T-helper 17 cell (primary cell): ENCODE results near the gene XRCC5. TPM values are rescaled to one million over a fixed set of nuclear protein-coding genes. Genes with fewer than 3 reads are reported as not detected.
"Not testable (repeated sequence)": the region's sequence is repeated elsewhere in the genome, so short reads cannot be mapped to it uniquely, and the experiment has no call there.

ENCODE experiments used
- ATAC-seq: fragments of 150-1000 bp; cut with Tn5 transposase; 2 replicates; pipeline ENCODE4 v1.10.0; 2021; ENCODE audit warnings: mild to moderate bottlenecking, moderate library complexity
- DNase-seq, 3 donors: peaks; one replicate each; pipeline versions ENCODE4 v3.0.0 to v3.0.0-alpha.2; 2020 to 2021
- H3K9me3 ChIP-seq: one replicate; pipeline ENCODE4 v1.7.0; 2013; ENCODE audit warnings: low read length, mild to moderate bottlenecking; ENCODE audit not compliant: control insufficient read depth, poor library complexity, severe bottlenecking
- H3K27ac Mint-ChIP-seq: one replicate; pipeline ENCODE4 v1.8.0; 2022; ENCODE audit warnings: mild to moderate bottlenecking, moderate library complexity, mixed read lengths
- H3K27me3 Mint-ChIP-seq: one replicate; pipeline ENCODE4 v1.8.0; 2022; ENCODE audit warnings: mixed read lengths
- H3K36me3 Mint-ChIP-seq: one replicate; pipeline ENCODE4 v1.8.0; 2022; ENCODE audit warnings: low read depth, mixed read lengths
- H3K4me1 Mint-ChIP-seq: one replicate; pipeline ENCODE4 v1.8.0; 2022; ENCODE audit warnings: mild to moderate bottlenecking, mixed read lengths
- H3K4me3 Mint-ChIP-seq: one replicate; pipeline ENCODE4 v1.8.0; 2022; ENCODE audit warnings: mild to moderate bottlenecking, moderate library complexity, mixed read lengths
- total RNA-seq, 4 donors: library from RNA in 2 of 4; stranded (reverse) in 2 of 4; gene quantifications; one replicate each; pipeline ENCODE4 v1.2.3 and lab custom pipeline; 2022 to 2026

XRCC5 gene
- total RNA-seq, 2 donors from 2014 or later: 151 to 161 TPM

DNA sequence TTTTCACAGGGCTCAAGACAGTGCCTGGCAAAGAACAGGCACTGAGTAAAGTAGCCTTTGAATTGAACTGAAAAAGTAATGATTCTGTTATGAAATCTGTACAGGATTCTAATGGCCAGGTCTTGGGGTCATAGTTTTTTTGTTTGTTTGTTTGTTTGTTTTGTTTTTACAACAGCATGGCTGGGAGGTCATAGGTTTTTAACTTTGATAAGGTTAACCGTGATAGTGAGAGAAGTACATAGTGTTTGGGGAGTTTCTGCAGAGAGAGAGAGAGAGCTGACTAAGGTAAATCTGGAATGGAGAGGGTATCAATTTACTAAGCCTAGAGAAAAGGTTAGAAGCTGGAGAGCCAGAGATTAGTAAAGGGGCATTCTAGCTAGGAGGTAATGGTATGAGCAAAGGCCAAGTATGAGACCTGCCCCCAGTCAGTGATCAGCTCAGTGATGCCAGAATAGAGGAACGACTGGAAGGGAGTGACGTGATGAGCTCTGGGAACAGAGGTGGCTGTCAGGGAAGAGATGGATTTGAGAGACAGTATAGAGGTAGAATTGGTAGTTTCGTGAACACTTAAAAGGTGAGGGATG is 25.9 kb downstream of the XRCC5 start:
- no peak for ATAC-seq
- peaks cover 20% of the 10 kb centered on the region for H3K36me3 Mint-ChIP-seq
- DNase-seq: no peak
- H3K27ac Mint-ChIP-seq: peak overlapping the region; percentile 90
- H3K4me3 Mint-ChIP-seq: no peak overlapping the region
- H3K27me3 Mint-ChIP-seq: no peaks in the 10 kb centered on the region
- H3K4me1 Mint-ChIP-seq: peaks cover 25% of the 10 kb centered on the region
- no peaks in the 10 kb centered on the region for H3K9me3 ChIP-seq

- DNase-seq (no peak), ATAC-seq (peak; percentile 68)
- peaks cover 12% of the 10 kb centered on the region for H3K4me1 Mint-ChIP-seq
- peaks cover 14% of the 10 kb centered on the region for H3K36me3 Mint-ChIP-seq
- H3K27me3 Mint-ChIP-seq: no peaks in the 10 kb centered on the region
- no peaks in the 10 kb centered on the region for H3K9me3 ChIP-seq
- no peak overlapping the region for H3K4me3 Mint-ChIP-seq
- peak overlapping the region; percentile 14 for H3K27ac Mint-ChIP-seq
Measured at GRCh38 chr2:216139884-216140283, 30.7 kb downstream of the XRCC5 start.

GRCh38 chr2:216141516-216141915 is 32.4 kb downstream of the XRCC5 start:
- not testable (repeated sequence) for H3K27ac Mint-ChIP-seq

GRCh38 chr2:216142540-216142939 is 33.4 kb downstream of the XRCC5 start:
- Mint-ChIP-seq H3K27me3 (no peaks in the 10 kb centered on the region), H3K36me3 (peaks cover 6% of the 10 kb centered on the region), H3K4me3 (no peak overlapping the region), H3K4me1 (peaks cover 6% of the 10 kb centered on the region), H3K27ac (no peak overlapping the region)
- ATAC-seq (no peak), DNase-seq (no peak)
- no peaks in the 10 kb centered on the region for H3K9me3 ChIP-seq

More at GRCh38 chr2:216141516-216141915, 32.4 kb downstream of the XRCC5 start:
- H3K27me3 Mint-ChIP-seq, H3K9me3 ChIP-seq, H3K36me3 Mint-ChIP-seq, ATAC-seq, H3K4me3 Mint-ChIP-seq, DNase-seq, H3K4me1 Mint-ChIP-seq: not testable (repeated sequence)

- no peak for DNase-seq
- Mint-ChIP-seq H3K27ac (no peak overlapping the region), H3K36me3 (peaks cover 9% of the 10 kb centered on the region), H3K4me3 (no peak overlapping the region), H3K27me3 (no peaks in the 10 kb centered on the region), H3K4me1 (peaks cover 11% of the 10 kb centered on the region)
- no peaks in the 10 kb centered on the region for H3K9me3 ChIP-seq
- no peak for ATAC-seq
Measured at GRCh38 chr2:216144372-216144771, 35.2 kb downstream of the XRCC5 start.

DNA sequence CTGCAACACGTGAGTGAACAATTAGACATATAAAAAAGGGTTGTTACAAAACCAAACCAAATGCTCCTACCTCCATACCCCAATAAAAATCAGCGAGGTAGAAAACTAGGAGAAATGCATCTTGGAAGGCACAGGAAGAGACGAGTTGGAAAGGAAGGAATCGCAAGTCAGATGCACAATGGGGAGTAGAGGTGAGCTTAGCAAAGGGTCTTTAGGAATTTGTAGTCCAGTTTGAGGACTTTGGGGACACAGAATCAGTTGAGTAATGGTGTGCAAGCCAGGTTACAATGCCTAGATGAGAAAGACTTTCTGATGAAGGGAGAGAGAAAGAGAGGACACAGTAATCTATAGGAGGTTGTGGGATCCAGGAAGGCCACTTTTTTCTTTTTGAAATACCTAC is 35.7 kb downstream of the XRCC5 start:
- no peak overlapping the region for H3K27ac Mint-ChIP-seq
- ATAC-seq (no peak), DNase-seq (no peak)
- no peak overlapping the region for H3K4me3 Mint-ChIP-seq
- H3K36me3 Mint-ChIP-seq: peaks cover 12% of the 10 kb centered on the region
- peaks cover 15% of the 10 kb centered on the region for H3K4me1 Mint-ChIP-seq
- no peaks in the 10 kb centered on the region for H3K9me3 ChIP-seq
- no peaks in the 10 kb centered on the region for H3K27me3 Mint-ChIP-seq

DNA sequence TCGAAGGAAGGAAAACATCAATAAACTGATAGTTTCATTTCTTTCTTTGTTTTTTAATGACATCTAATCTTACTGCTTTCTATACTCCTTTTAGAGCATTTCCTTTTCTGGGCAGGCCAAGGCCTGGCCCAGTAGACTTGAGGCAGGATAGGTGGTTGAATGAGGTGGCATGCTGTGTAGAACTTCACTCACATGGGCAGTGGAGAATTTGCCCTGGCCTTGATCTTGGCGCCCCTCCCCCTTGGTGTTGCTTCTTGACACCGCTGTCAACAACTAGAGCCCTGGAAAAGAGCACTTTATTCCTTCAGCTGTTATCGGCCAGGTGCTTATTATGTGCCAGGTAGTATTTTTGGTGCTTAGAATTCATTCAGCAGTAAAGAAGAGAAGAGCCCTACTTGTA is 37.4 kb downstream of the XRCC5 start:
- Mint-ChIP-seq H3K4me3 (no peak overlapping the region), H3K4me1 (peaks cover 22% of the 10 kb centered on the region), H3K36me3 (peaks cover 12% of the 10 kb centered on the region), H3K27ac (no peak overlapping the region), H3K27me3 (no peaks in the 10 kb centered on the region)
- ATAC-seq: no peak
- no peaks in the 10 kb centered on the region for H3K9me3 ChIP-seq
- no peak for DNase-seq

- DNase-seq: no peak
- Mint-ChIP-seq H3K27ac (peak overlapping the region; percentile 79), H3K4me3 (no peak overlapping the region), H3K36me3 (peaks cover 12% of the 10 kb centered on the region), H3K27me3 (no peaks in the 10 kb centered on the region), H3K4me1 (peaks cover 24% of the 10 kb centered on the region)
- H3K9me3 ChIP-seq: no peaks in the 10 kb centered on the region
- no peak for ATAC-seq
Measured at GRCh38 chr2:216147172-216148131, 38.3 kb downstream of the XRCC5 start.

- Mint-ChIP-seq H3K27ac (peak overlapping the region; percentile 79), H3K36me3 (peaks cover 17% of the 10 kb centered on the region), H3K4me1 (peaks cover 36% of the 10 kb centered on the region), H3K4me3 (no peak overlapping the region), H3K27me3 (no peaks in the 10 kb centered on the region)
- DNase-seq: no peak
- no peak for ATAC-seq
- no peaks in the 10 kb centered on the region for H3K9me3 ChIP-seq
Measured at GRCh38 chr2:216148983-216149382, 39.8 kb downstream of the XRCC5 start.

- Mint-ChIP-seq H3K4me1 (peaks cover 36% of the 10 kb centered on the region), H3K4me3 (no peak overlapping the region), H3K36me3 (peaks cover 17% of the 10 kb centered on the region), H3K27ac (peak overlapping the region; percentile 79), H3K27me3 (no peaks in the 10 kb centered on the region)
- no peaks in the 10 kb centered on the region for H3K9me3 ChIP-seq
- ATAC-seq (no peak), DNase-seq (no peak)
Measured at GRCh38 chr2:216149741-216150140, 40.6 kb downstream of the XRCC5 start.

- H3K36me3 Mint-ChIP-seq: peaks cover 17% of the 10 kb centered on the region
- H3K27ac Mint-ChIP-seq: peak overlapping the region; percentile 53
- no peak for DNase-seq
- no peaks in the 10 kb centered on the region for H3K9me3 ChIP-seq
- no peaks in the 10 kb centered on the region for H3K27me3 Mint-ChIP-seq
- ATAC-seq: no peak
- H3K4me3 Mint-ChIP-seq: no peak overlapping the region
- peaks cover 36% of the 10 kb centered on the region for H3K4me1 Mint-ChIP-seq
Measured at GRCh38 chr2:216151313-216152025, 42.3 kb downstream of the XRCC5 start.

DNA sequence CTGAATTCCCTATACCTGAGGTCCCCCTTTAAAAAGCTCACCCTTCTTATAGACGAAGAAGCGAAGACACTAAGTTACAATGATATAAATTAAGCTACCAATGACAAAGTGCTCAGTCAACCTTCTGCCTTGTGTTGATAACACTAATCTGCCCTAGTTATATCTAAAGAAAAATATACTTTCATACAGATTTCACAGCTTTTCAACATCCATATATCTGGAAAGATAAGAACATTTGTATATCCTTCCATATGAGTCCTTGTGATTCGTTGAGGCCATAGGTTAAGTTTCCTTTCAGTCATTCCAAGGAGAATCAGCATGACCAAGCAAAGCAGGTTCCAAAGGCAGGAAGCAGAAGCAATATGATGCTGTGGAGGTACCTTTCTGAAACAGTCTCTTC is 46.8 kb downstream of the XRCC5 start:
- Mint-ChIP-seq H3K27me3 (no peaks in the 10 kb centered on the region), H3K36me3 (peaks cover 8% of the 10 kb centered on the region), H3K4me3 (no peak overlapping the region), H3K27ac (no peak overlapping the region), H3K4me1 (peaks cover 26% of the 10 kb centered on the region)
- DNase-seq (no peak), ATAC-seq (no peak)
- no peaks in the 10 kb centered on the region for H3K9me3 ChIP-seq

DNA sequence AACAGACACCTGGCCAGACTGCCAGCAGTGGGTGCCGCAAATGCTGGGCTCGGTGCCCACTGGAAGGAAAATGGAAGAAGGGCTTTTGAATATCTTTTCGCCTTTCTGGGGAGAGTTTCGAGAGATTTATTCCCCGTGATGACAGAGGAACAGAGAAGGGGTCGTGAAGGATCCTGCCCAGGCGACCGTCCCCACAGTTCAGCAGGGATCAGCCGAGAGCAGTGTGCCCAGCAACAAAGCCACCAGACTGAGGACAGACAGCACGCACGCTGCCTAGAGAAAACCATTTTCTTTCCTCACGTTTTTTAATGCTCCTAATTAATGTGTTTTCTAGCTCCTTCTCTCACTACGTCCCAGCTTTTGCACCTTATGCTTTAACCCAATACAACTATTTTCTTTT is 47.7 kb downstream of the XRCC5 start:
- peaks cover 9% of the 10 kb centered on the region for H3K36me3 Mint-ChIP-seq
- H3K4me1 Mint-ChIP-seq: peaks cover 20% of the 10 kb centered on the region
- H3K9me3 ChIP-seq: no peaks in the 10 kb centered on the region
- ATAC-seq (no peak), DNase-seq (no peak)
- no peaks in the 10 kb centered on the region for H3K27me3 Mint-ChIP-seq
- H3K4me3 Mint-ChIP-seq: no peak overlapping the region
- no peak overlapping the region for H3K27ac Mint-ChIP-seq
